HFF-Myc (cell line): Measurements from ENCODE around the gene PCBP1.
"Not testable (repeated sequence)": the region's sequence is repeated elsewhere in the genome, so short reads cannot be mapped to it uniquely, and the experiment has no call there.

Source experiments
- DNase-seq: peaks from one replicate; pipeline ENCODE4 v3.0.0-alpha.2; 2011; ENCODE audit warnings: low read depth; ENCODE audit errors: extremely low read depth
- H3K4me3 ChIP-seq: replicated peaks from 2 replicates; pipeline ENCODE4 v1.5.1; 2011; ENCODE audit warnings: low read depth, mild to moderate bottlenecking, control low read depth, low read length
- TF ChIP-seq, protein P1 (sequence below): IDR thresholded peaks from 2 replicates; pipeline ENCODE4 v1.5.1; 2012; ENCODE audit warnings: mild to moderate bottlenecking, low read depth, low read length, control low read depth; ENCODE audit errors: missing control alignments

PCBP1 gene

DNA sequence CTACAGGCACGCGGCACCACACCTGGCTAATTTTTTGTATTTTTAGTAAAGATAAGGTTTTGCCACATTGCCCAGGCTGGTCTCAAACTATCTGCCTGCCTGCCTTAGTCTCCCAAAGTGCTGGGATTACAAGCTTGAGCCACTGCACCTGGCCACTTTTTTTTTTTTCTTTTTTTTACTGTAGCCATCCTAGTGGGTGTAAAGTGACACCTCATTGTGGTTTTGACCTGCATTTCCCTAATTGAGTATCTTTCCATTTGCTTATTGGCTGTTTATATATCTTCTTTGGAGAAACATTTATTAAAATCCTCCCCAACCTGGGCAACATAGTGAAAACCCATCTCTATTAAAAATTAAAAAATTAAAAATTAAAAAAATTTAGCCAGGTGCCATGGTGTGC, 12.0 kb downstream of the PCBP1 start:
- TF ChIP-seq, protein P1, sequence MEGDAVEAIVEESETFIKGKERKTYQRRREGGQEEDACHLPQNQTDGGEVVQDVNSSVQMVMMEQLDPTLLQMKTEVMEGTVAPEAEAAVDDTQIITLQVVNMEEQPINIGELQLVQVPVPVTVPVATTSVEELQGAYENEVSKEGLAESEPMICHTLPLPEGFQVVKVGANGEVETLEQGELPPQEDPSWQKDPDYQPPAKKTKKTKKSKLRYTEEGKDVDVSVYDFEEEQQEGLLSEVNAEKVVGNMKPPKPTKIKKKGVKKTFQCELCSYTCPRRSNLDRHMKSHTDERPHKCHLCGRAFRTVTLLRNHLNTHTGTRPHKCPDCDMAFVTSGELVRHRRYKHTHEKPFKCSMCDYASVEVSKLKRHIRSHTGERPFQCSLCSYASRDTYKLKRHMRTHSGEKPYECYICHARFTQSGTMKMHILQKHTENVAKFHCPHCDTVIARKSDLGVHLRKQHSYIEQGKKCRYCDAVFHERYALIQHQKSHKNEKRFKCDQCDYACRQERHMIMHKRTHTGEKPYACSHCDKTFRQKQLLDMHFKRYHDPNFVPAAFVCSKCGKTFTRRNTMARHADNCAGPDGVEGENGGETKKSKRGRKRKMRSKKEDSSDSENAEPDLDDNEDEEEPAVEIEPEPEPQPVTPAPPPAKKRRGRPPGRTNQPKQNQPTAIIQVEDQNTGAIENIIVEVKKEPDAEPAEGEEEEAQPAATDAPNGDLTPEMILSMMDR = no peak
- DNase-seq = no peak
- no peak overlapping the region for H3K4me3 ChIP-seq

DNA sequence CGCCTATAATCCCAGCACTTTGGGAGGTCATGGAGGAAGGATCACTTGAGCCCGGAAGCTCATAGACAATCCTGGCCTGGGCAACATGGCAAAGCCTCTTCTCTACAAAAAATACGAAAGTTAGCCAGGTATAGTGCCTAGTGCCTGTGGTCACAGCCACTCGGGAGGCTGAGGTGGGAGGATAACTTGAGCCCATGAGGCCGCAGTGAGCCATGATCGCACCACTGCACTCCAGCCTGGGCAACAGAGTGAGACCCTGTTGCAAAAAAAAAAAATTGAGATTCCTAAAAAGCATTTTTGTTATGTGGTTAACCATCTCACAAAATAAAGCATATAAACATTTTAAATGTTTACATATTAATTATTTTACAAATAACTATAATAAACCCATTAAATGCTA, 13.9 kb downstream of the PCBP1 start:
- TF ChIP-seq, protein P1 = no peak
- DNase-seq = no peak
- H3K4me3 ChIP-seq = no peak overlapping the region

DNA sequence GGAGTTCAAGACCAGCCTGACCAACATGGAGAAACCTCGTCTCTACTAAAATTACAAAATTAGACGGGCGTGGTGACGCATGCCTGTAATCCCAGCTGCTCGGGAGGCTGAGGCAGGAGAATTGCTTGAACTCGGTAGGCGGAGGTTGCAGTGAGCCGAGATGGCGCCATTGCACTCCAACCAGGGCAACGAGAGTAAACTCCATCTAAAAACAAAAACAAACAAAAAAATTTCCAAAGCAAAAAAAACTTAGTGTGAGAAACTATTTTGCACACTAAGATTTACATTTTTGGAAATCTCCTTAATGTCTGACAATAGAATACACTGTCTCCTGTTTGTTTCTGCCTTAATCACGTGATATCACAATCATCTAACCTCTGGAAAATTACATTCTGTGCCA, 14.4 kb downstream of the PCBP1 start:
- not testable (repeated sequence) for H3K4me3 ChIP-seq, DNase-seq

DNA sequence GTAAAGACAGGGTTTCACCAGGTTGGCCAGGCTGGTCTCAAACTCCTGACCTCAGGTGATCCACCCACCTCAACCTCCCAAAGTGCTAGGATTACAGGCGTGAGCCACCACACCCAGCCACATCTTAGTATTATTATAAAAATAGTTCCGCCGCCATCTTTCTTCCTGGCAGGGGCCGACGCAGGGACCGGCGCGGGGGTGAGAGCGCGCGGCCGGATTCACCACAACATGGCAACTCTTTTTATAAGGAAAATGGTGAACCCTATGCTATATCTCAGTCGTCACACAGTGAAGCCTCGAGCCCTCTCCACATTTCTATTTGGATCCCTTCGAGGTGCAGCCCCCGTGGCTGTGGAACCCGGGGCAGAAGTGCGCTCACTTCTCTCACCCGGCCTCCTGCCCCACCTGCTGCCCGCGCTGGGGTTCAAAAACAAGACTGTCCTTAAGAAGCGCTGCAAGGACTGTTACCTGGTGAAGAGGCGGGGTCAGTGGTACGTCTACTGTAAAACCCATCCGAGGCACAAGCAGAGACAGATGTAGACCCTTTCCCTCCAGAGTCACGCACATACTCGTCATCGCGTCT, 15.1 kb downstream of the PCBP1 start:
- not testable (repeated sequence) for H3K4me3 ChIP-seq, DNase-seq

DNA sequence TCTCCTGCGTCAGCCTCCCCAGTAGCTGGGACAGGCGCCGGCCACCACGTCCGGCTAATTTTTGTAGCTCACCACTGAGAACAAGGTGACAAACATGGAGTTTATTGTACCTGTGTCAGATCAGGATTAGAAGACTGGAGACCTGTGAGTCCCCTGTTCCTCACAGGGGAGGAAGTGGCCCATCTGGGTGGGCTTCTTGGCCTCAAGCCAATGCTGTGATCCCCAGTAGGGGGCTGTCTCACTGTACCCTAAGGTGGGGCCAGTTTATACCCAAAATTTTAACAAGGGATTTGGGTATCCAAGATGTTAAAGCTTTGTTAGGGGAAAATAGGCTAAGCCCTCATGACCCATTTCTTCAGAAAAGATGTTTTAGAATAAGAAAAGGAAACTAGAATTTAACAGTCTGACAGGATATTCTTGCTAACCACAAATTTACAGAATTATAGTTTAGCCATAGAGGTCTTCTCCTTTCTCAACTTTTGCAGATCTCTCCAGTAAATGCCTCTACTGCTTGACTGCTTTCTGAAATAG, 16.3 kb downstream of the PCBP1 start:
- TF ChIP-seq, protein P1 = no peak
- no peak for DNase-seq
- no peak overlapping the region for H3K4me3 ChIP-seq

DNA sequence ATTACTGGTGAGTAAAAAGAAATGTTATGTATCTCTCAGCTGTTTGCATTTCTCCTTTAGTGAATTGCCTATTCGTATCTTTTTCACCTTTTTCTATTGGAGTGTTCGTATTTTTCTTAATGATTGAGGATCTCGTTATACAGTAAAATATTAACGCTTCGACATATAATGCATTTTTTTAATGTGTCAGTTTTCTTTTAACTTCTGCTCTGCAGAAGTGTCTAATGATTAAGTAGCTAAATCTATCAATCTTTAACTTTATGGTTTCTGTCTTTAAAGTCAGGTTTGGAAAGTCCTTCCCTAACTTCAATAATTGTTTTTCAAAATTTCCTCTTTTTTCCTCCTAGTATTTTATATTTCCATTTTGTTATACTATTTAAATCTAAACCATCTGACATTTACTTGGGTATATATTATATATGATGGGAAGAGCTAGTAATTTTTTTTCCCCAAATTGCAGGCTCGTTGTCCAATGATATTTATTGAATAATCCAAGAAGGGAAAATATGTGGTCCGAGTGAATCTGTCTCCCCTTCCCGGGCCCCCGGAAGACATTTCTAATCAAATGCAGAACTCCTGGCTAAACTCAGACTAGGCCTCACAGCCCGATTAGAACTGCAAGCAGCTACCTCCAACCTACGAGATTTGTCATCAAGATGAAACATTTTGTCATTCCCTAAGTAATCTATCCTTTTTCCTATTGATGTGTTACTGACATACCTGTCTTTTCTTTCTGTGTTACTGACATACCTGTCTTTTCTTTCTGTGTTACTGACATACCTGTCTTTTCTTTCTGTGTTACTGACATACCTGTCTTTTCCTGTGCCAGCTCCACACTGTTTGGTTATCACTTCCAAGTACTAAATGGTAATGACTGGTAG, 17.2 kb downstream of the PCBP1 start:
- DNase-seq = no peak
- H3K4me3 ChIP-seq = no peak overlapping the region
- TF ChIP-seq, protein P1 = no peak

DNA sequence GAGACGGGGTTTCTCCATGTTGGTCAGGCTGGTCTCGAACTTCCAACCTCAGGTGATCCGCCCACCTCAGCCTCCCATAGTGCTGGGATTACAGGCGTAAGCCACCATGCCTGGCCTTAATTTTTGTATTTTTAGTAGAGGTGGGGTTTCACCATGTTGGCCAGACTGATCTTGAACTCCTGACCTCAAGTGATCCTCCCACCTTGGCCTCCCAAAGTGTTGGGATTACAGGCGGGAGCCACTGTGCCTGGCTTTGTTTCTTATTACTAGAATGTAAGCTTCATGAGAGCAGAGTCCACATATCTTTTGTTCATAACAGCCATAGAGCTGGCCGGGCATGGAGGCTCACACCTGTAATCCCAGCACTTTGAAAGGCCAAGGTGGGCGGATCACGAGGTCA, 18.9 kb downstream of the PCBP1 start:
- DNase-seq, H3K4me3 ChIP-seq: not testable (repeated sequence)

DNA sequence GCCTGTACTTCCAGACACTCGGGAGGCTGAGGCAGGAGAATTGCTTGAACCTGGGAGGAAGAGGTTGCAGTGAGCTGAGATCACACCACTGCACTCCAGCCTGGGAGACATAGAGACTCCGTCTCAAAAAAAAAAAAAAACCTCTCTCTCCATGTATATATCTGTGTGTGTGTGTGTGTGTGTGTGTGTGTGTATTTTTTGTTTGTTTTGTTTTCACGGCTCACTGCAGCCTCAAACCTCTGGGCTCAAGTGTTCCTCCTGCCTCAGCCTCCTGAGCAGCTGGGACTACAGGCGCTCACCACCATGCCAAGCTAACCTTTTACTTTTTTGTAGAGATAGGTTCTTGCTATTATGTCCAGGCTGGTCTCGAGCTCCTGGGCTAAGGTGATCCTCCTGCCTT, 23.1 kb downstream of the PCBP1 start:
- DNase-seq, H3K4me3 ChIP-seq: not testable (repeated sequence)
